RWPE2 (cell line): ENCODE measurements around the gene ETV5.

ENCODE experiments used
- ATAC-seq: fragments of 200-7000 bp; cut with Tn5 transposase; 3 replicates; pipeline ENCODE4 v1.9.1; 2021; ENCODE audit warnings: low read depth
- DNase-seq: peaks from one replicate; pipeline ENCODE4 v3.0.0-alpha.2; 2020; ENCODE audit warnings: low spot score
- H3K27ac ChIP-seq: fragments of 450-650 bp; 2 replicates; pipeline ENCODE4 v1.5.1; 2017; ENCODE audit warnings: mild to moderate bottlenecking; ENCODE audit not compliant: poor library complexity, severe bottlenecking
- H3K27me3 ChIP-seq: fragments of 250-450 bp; sonication (Bioruptor Pico); 2 replicates; pipeline ENCODE4 v1.5.1; 2021; ENCODE audit warnings: mild to moderate bottlenecking, moderate library complexity; ENCODE audit not compliant: insufficient read depth, poor library complexity, severe bottlenecking
- H3K36me3 ChIP-seq: fragments of 250-450 bp; sonication (Bioruptor Pico); 2 replicates; pipeline ENCODE4 v1.5.1; 2020; ENCODE audit warnings: low read depth, mild to moderate bottlenecking, moderate library complexity
- H3K4me1 ChIP-seq: fragments of 250-450 bp; sonication (Bioruptor Pico); 2 replicates; pipeline ENCODE4 v1.5.1; 2021; ENCODE audit warnings: mild to moderate bottlenecking, moderate library complexity; ENCODE audit not compliant: insufficient read depth, poor library complexity, severe bottlenecking
- H3K4me3 ChIP-seq: fragments of 250-450 bp; sonication (Bioruptor Pico); 2 replicates; pipeline ENCODE4 v1.5.1; 2021; ENCODE audit warnings: mild to moderate bottlenecking, moderate library complexity; ENCODE audit not compliant: severe bottlenecking
- H3K9me3 ChIP-seq: fragments of 250-450 bp; sonication (Bioruptor Pico); 2 replicates; pipeline ENCODE4 v1.5.1; 2021; ENCODE audit warnings: mild to moderate bottlenecking, moderate library complexity; ENCODE audit not compliant: severe bottlenecking
- TF ChIP-seq, protein P1 (sequence below): fragments of 450-650 bp; IDR thresholded peaks from one replicate; pipeline ENCODE4 v1.5.1; 2017; ENCODE audit warnings: mild to moderate bottlenecking, moderate library complexity; ENCODE audit not compliant: poor library complexity, severe bottlenecking

Gene ETV5

DNA sequence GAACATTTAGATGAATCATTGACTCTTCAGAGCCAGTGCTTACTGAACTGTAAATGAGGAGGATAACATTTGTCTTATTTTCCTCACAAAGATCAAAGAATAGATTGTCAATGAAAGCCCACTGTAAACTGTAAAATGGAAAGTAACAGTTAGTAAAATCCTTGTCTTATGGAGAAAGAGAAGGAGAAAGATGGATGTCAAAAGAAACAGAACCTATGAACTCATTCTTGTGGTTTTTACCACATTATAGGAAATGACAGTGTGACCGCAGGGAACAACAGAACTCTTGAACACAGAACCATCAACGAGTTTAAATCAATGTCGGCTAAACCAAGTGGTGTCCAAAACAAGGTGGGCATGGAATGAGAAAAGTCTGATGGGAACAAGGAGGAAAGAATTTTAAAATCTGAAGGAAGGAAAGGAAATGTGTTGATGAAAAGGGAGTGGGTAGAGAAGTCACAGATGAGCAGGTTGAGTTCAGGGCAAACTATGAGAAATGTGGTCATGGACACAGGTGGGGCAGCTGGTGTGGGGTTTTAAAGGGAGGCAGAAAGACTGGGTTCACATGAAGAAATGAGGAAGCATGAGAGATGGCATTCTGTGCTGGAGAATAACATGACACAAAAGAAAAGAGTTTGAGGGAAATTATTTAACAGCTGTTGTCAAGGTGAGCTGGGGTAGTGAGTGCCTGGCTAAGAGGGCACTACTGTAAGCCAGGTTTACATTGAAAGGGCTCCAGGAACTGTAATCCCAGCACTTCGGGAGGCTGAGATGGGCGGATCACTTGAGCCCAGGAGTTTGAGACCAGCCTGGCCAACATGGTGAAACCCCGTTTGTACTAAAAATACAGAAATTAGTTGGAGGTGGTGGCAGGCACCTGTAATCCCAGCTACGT, 42.4 kb upstream of the ETV5 start:
- DNase-seq (no peak), ATAC-seq (no peak)
- H3K4me3 ChIP-seq: no peak overlapping the region
- TF ChIP-seq, protein P1, sequence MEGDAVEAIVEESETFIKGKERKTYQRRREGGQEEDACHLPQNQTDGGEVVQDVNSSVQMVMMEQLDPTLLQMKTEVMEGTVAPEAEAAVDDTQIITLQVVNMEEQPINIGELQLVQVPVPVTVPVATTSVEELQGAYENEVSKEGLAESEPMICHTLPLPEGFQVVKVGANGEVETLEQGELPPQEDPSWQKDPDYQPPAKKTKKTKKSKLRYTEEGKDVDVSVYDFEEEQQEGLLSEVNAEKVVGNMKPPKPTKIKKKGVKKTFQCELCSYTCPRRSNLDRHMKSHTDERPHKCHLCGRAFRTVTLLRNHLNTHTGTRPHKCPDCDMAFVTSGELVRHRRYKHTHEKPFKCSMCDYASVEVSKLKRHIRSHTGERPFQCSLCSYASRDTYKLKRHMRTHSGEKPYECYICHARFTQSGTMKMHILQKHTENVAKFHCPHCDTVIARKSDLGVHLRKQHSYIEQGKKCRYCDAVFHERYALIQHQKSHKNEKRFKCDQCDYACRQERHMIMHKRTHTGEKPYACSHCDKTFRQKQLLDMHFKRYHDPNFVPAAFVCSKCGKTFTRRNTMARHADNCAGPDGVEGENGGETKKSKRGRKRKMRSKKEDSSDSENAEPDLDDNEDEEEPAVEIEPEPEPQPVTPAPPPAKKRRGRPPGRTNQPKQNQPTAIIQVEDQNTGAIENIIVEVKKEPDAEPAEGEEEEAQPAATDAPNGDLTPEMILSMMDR: no peak
- H3K4me1 ChIP-seq: no peaks in the 10 kb centered on the region
- no peaks in the 10 kb centered on the region for H3K27me3 ChIP-seq
- H3K36me3 ChIP-seq: no peaks in the 10 kb centered on the region
- H3K27ac ChIP-seq: no peak overlapping the region
- no peaks in the 10 kb centered on the region for H3K9me3 ChIP-seq

DNA sequence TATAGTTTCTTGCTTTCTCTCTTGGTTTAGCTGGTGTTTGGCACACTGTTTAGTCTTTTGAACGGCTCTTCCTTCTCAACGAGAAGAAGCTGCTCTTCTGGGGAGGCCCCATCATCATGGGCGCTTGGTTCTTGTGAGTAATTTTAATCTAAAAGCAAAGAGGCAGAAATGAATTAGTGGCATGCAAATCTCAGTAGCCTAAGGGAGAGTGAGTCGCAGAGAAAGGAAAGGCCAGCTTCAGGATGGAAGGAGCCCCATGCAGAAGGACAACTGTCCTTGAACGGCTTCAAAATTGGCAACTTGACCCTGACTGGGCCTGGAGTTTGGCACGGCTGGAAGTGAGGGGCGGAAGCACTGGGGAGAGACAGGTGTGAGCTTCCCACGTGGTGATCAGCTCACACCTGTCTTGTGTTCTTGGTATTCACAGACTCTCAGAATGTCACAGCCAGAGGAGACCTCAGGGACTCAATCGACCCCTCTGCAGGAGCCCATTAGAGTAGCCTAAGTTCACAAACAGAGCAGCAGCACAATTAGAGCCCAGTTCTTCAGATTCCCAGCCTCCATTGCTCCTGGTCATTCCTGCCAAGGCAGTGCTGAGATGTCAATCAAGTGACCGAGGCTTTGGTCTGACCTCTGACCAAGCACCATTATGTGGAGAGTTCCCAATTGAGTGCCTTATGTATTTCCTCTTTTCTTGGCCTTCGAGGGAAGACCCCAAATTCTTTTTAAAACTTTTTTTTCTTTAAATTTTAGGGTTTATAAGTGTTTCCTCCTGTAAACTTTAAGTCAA, 41.3 kb upstream of the ETV5 start:
- Histone ChIP-seq H3K4me3 (no peak overlapping the region), H3K27ac (no peak overlapping the region), H3K9me3 (no peaks in the 10 kb centered on the region), H3K36me3 (no peaks in the 10 kb centered on the region), H3K27me3 (no peaks in the 10 kb centered on the region), H3K4me1 (no peaks in the 10 kb centered on the region)
- TF ChIP-seq, protein P1: no peak
- ATAC-seq (no peak), DNase-seq (no peak)

DNA sequence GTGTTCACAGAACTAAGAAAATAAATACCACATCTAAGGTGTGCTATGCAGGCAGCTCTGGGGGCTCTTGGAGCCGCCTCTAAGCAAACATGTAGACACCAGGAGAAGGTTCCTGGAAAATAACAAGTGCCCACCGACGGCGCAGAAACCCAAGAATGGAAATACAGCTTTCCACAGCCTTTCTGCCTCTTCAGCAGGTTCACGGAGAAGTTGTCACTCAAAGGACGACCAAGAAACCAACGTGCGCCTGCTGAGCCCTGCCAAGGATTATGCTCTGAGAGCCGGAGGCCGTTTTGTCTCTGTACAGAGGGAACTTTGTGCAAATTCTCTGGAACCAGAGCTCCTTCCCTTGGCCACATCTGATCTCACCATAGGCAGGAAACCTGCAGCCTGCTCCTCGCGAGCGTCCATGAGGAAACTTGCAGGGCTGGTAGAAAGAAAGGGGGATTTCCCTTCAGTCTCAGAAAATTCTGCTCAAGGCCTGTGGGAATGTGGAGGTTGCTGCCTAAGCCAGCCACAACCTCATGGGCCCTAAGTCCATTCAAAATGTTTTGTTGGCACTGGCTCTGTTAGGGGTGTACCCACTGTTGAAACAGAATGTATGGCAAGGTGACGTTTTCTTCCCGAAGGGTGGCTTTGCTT, 40.6 kb upstream of the ETV5 start:
- Histone ChIP-seq H3K36me3 (no peaks in the 10 kb centered on the region), H3K4me3 (no peak overlapping the region), H3K27me3 (no peaks in the 10 kb centered on the region), H3K4me1 (no peaks in the 10 kb centered on the region), H3K27ac (no peak overlapping the region), H3K9me3 (no peaks in the 10 kb centered on the region)
- ATAC-seq: no peak
- TF ChIP-seq, protein P1: no peak
- no peak for DNase-seq

DNA sequence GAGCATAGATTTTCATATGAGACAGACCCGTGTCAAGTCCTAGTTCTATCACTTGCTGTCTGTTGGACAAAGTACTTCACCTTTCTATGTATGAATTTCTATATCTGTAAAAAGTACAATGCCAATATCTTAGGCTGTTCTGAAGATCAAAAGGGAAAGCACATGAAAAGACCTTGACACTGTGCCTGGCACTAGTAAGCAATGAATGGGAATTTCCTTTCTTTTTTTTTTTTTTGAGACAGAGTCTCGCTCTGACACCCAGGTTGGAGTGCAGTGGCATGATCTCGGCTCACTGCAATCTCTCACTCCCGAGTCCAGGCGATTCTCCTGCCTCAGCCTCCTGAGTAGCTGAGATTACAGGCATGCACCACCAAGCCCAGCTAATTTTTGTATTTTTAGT, 35.4 kb upstream of the ETV5 start:
- Histone ChIP-seq H3K27me3 (no peaks in the 10 kb centered on the region), H3K9me3 (no peaks in the 10 kb centered on the region)
- no peak for ATAC-seq

More for the DNA sequence above, 35.4 kb upstream of the ETV5 start:
- Histone ChIP-seq H3K4me3 (no peak overlapping the region), H3K36me3 (no peaks in the 10 kb centered on the region), H3K27ac (no peak overlapping the region), H3K4me1 (no peaks in the 10 kb centered on the region)
- no peak for DNase-seq
- TF ChIP-seq, protein P1: no peak
